Small intestine (tissue), 7 donors: ENCODE results near the gene BMF. TPM values are rescaled to one million over a fixed set of nuclear protein-coding genes. Genes with fewer than 3 reads are reported as not detected.

Experiments
- DNase-seq, 2 donors: peaks; one replicate each; pipeline versions ENCODE4 v3.0.0 to v3.0.0-alpha.2; 2013
- FAIRE-seq: peaks from 2 replicates; lab custom pipeline; 2012; peaks lifted over from hg19 to GRCh38; lab: Jason Lieb, UNC
- H3K27ac ChIP-seq, 3 donors: one replicate each; pipeline ENCODE4 v1.5.1; 2013; ENCODE audit warnings: low read length in 2 of 3, mild to moderate bottlenecking in 2 of 3, control low read depth in 1 of 3, inconsistent platforms in 1 of 3, low read depth in 1 of 3, moderate library complexity in 1 of 3
- H3K27me3 ChIP-seq, 3 donors: one replicate each; pipeline ENCODE4 v1.6.1; 2013; ENCODE audit warnings: low read length in 3 of 3, inconsistent platforms in 1 of 3; ENCODE audit not compliant: control insufficient read depth in 3 of 3, insufficient read depth in 3 of 3
- H3K36me3 ChIP-seq, 3 donors: one replicate each; pipeline ENCODE4 v1.6.1; 2013; ENCODE audit warnings: low read length in 3 of 3, inconsistent platforms in 1 of 3, low read depth in 1 of 3, mild to moderate bottlenecking in 1 of 3, moderate library complexity in 1 of 3; ENCODE audit not compliant: control insufficient read depth in 3 of 3, insufficient read depth in 2 of 3
- H3K4me1 ChIP-seq, 3 donors: one replicate each; pipeline ENCODE4 v1.6.1; 2013; ENCODE audit warnings: low read length in 2 of 3, inconsistent platforms in 1 of 3, low read depth in 1 of 3, mild to moderate bottlenecking in 1 of 3, moderate library complexity in 1 of 3; ENCODE audit not compliant: control insufficient read depth in 3 of 3, insufficient read depth in 2 of 3
- H3K4me3 ChIP-seq, 3 donors: one replicate each; pipeline ENCODE4 v1.5.1; 2013; ENCODE audit warnings: low read length in 3 of 3, control low read depth in 1 of 3, inconsistent platforms in 1 of 3, low read depth in 1 of 3, mild to moderate bottlenecking in 1 of 3, moderate library complexity in 1 of 3
- H3K9me3 ChIP-seq, 2 donors: one replicate each; pipeline ENCODE4 v1.6.1; 2013; ENCODE audit warnings: low read depth in 1 of 2, low read length in 1 of 2; ENCODE audit not compliant: control insufficient read depth in 2 of 2, insufficient read depth in 1 of 2
- WGBS, 3 donors: extraction: QIAGEN DNeasy Blood & Tissue Kit; methylation state at CpG; one replicate each; pipeline ENCODE4 v1.1.7; 2013; 5-methylcytosine and 5-hydroxymethylcytosine counted together
- polyA plus RNA-seq, 4 donors: library from polyadenylated mRNA; stranded (reverse) in 3 of 4; unstranded in 1 of 4; fragments of 200-250 nt in 3 of 4; fragments of 120-200 nt in 1 of 4; gene quantifications; one replicate each; pipeline versions ENCODE4 v1.2.1 to v1.2.3, GENCODE V29; 2013
- donor health status: healthy with polysubstance abuse.
- donor health status: control.
- donor health status: control.
- donor health status: Bipolar disorder and iron deficiency.
- donor health status: healthy.

The BMF gene
- polyA plus RNA-seq, 4 donors: 4.4 to 19.2 (median 14.0) TPM

- Histone ChIP-seq H3K36me3 (peaks cover 0 to 56% (median 6%) of the 10 kb centered on the region in 3 donors), H3K27ac (no peak overlapping the region), H3K4me1 (peaks cover 6 to 57% (median 9%) of the 10 kb centered on the region in 3 donors), H3K4me3 (no peak overlapping the region), H3K9me3 (no peaks in the 10 kb centered on the region), H3K27me3 (no peaks in the 10 kb centered on the region)
- no peak for FAIRE-seq
- DNase-seq: no peak
- 92 to 95% (median 94%) methylated on average over 14 of the region's 14 CpGs for WGBS, 3 donors
Measured at GRCh38 chr15:40090774-40091455, 17.8 kb downstream of the BMF start.

- FAIRE-seq (no peak), DNase-seq (no peak)
- Histone ChIP-seq H3K4me3 (no peak overlapping the region), H3K27ac (peak overlapping the region in 1 of 3 donors; percentile 9), H3K9me3 (no peaks in the 10 kb centered on the region), H3K27me3 (no peaks in the 10 kb centered on the region), H3K4me1 (peaks cover 6 to 49% (median 9%) of the 10 kb centered on the region in 3 donors), H3K36me3 (peaks cover 0 to 43% (median 6%) of the 10 kb centered on the region in 3 donors)
- WGBS, 3 donors: 58 to 62% (median 61%) methylated on average over 7 of the region's 7 CpGs
Measured at GRCh38 chr15:40088929-40089755, 19.5 kb downstream of the BMF start.

DNA sequence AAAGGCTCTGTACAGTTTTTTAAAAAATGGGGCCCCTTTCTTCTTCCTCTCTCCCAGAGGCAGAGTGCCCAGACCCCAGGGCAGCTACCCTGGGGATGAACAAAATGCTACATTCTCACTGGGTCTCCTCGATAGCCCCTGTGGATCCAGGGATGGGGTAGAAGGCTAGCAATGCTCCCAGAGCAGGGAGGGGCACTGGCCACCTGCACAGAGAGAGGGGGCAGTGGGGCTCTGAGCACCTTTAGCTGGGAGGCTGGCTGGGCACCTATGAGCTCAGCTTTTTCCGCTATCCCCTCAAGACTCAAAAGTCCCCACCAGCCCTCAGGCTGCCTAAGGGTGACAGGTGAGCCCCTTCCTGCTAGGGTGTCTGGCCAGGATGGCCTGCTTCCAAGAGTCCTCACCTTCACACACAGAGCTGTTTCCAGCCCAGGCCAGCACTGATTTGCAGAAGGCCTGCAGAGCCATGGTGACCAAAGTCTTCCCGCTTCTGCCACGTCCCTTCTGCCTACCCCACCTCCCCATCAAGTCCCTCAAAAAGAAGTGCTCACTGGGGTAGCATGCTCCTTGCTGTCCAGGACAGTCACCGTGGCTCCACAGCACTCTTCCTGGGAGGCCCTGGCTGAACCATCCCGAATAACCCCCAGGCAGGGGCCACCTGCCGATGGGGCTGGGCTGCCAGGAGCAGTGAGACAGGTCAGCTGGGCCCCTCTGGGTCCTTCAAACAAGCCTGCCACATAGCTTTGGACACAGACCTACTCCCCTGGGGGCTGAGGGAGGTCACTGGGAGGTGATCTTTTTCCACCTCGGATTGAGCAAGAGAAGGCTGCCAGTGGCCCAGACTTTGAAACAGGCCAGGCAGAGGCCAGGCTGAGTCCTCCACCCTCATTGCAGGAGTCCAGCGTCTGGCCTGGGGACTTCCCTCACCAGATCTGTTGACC is 20.4 kb downstream of the BMF start:
- Histone ChIP-seq H3K27ac (peak overlapping the region in 1 of 3 donors; percentile 9), H3K4me3 (no peak overlapping the region), H3K27me3 (no peaks in the 10 kb centered on the region), H3K36me3 (peaks cover 0 to 36% (median 6%) of the 10 kb centered on the region in 3 donors), H3K4me1 (peaks cover 5 to 44% (median 8%) of the 10 kb centered on the region in 3 donors), H3K9me3 (no peaks in the 10 kb centered on the region)
- DNase-seq (no peak), FAIRE-seq (no peak)
- 70 to 79% (median 74%) methylated on average over 9 of the region's 9 CpGs for WGBS, 3 donors

- 80 to 86% (median 86%) methylated on average over 14 of the region's 14 CpGs for WGBS, 3 donors
- H3K4me1 ChIP-seq: peaks cover 5 to 44% (median 12%) of the 10 kb centered on the region in 3 donors
- H3K4me3 ChIP-seq: no peak overlapping the region
- no peaks in the 10 kb centered on the region for H3K27me3 ChIP-seq
- H3K27ac ChIP-seq: no peak overlapping the region
- no peak for DNase-seq
- FAIRE-seq: no peak
- H3K9me3 ChIP-seq: no peaks in the 10 kb centered on the region
- H3K36me3 ChIP-seq: peaks cover 0 to 30% (median 6%) of the 10 kb centered on the region in 3 donors
Measured at GRCh38 chr15:40087068-40087810, 21.4 kb downstream of the BMF start.

GRCh38 chr15:40085266-40085665 is 23.4 kb downstream of the BMF start:
- H3K27me3 ChIP-seq: no peaks in the 10 kb centered on the region
- WGBS, 3 donors: 27 to 54% (median 53%) methylated on average over 10 of the region's 10 CpGs
- H3K27ac ChIP-seq: no peak overlapping the region
- no peak overlapping the region for H3K4me3 ChIP-seq
- H3K9me3 ChIP-seq: no peaks in the 10 kb centered on the region
- H3K4me1 ChIP-seq: peaks cover 14 to 54% (median 14%) of the 10 kb centered on the region in 3 donors
- peaks cover 0 to 17% (median 3%) of the 10 kb centered on the region in 3 donors for H3K36me3 ChIP-seq
- FAIRE-seq: no peak
- no peak for DNase-seq

DNA sequence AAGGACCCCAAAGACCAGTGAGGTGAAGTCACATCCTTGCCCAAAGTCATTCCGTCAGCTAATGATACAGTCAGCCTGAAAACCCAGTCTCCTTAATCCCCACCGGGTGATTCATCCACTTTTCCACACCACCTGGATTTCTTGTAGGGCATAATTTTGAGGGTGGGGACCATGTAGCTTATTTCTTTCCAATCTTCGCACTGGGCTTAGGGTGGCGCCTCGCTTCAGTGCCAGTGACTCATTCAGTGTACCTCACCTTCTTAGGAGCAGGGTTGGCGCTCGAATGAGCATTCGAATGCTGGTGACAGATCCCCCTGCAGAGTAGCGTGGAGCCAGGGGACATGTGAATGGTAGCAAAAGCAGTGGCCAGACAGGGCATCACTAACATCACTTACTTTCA is 24.0 kb downstream of the BMF start:
- no peaks in the 10 kb centered on the region for H3K27me3 ChIP-seq

DNA sequence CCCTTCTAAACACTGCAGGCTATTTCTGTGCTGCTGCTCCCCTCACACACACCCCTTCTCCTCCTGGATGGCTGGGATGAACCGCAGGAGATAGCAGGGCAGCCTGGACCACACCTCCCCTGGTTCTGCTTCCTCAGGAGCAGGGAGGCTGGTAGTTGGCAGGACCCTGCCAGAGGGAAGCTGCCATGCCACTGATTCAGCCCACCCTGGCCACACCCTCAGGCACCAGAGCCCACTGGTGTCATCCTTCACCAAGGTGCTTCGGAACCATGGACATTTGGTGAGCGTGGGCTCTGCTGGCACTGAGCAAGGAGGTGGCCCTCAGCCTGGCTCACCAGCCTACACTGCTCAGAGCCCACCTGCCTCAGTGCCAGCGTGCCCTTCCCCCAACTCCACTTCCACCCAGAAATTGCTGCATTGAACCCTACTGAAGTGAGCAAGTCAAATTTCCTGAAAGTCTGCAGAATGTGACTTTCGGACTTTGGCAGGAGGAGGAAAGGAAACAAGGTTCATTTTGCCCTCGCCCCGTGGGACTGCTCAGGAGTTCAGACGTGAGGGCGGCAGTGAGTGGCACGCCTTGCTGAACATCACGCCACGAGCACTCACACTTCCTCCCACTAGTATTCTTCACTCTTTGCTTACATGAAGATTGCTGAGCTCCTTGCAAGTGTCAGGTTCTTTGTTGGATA is 26.3 kb downstream of the BMF start:
- WGBS, 3 donors: 20 to 48% (median 42%) methylated on average over 12 of the region's 12 CpGs
- FAIRE-seq: no peak
- Histone ChIP-seq H3K4me1 (peaks cover 14 to 41% (median 14%) of the 10 kb centered on the region in 3 donors), H3K27ac (peak overlapping the region; percentile 45 to 74 (median 67)), H3K4me3 (peak overlapping the region in 1 of 3 donors; percentile 31), H3K9me3 (no peaks in the 10 kb centered on the region), H3K36me3 (no peaks in the 10 kb centered on the region), H3K27me3 (no peaks in the 10 kb centered on the region)
- peak; percentile 77 to 90 for DNase-seq

More for the DNA sequence above, 24.0 kb downstream of the BMF start:
- FAIRE-seq (no peak), DNase-seq (no peak)
- 71 to 88% (median 87%) methylated on average over 9 of the region's 9 CpGs for WGBS, 3 donors
- peaks cover 0 to 11% (median 3%) of the 10 kb centered on the region in 3 donors for H3K36me3 ChIP-seq
- no peaks in the 10 kb centered on the region for H3K9me3 ChIP-seq
- no peak overlapping the region for H3K4me3 ChIP-seq
- peaks cover 14 to 56% (median 14%) of the 10 kb centered on the region in 3 donors for H3K4me1 ChIP-seq
- H3K27ac ChIP-seq: no peak overlapping the region
